IMR-90 (cell line): Measurements from ENCODE around the gene GRAMD2A. TPM values are rescaled to one million over a fixed set of nuclear protein-coding genes. Genes with fewer than 3 reads are reported as not detected.

Experiments used
- ATAC-seq: fragments of 200-7000 bp; cut with Tn5 transposase; 2 replicates; pipeline ENCODE4 v1.9.1; 2020; ENCODE audit warnings: low read depth, mild to moderate bottlenecking, moderate library complexity
- BruUV-seq: library from RNA; stranded (reverse); fragments of 400-500 nt; replicated peaks from 2 replicates; lab custom pipeline; 2021; lab: Mats Ljungman, UMichigan
- CTCF ChIA-PET: fragments of 300-600 bp; formaldehyde crosslinking; extraction: SDS; loops from one replicate; lab custom pipeline; 2021; ENCODE audit warnings: antibody characterized with exemption; lab: Yijun Ruan, JAX
- POLR2A ChIA-PET: fragments of 300-600 bp; sonication (Branson Sonifier 250); formaldehyde crosslinking; loops from one replicate; lab custom pipeline; 2022; ENCODE audit warnings: antibody characterized with exemption; ENCODE audit not compliant: unreplicated experiment; lab: Charles Lee
- DNase-seq: peaks from one replicate; pipeline ENCODE4 v3.0.0; 2013
- H2AFZ ChIP-seq: replicated peaks from 2 replicates; pipeline ENCODE3; 2013; ENCODE audit warnings: low read length, mild to moderate bottlenecking; ENCODE audit not compliant: poor library complexity
- H2AK5ac ChIP-seq: 2 replicates; pipeline ENCODE4 v1.6.1; 2013; ENCODE audit warnings: low read depth, low read length, inconsistent platforms
- H2AK9ac ChIP-seq: replicated peaks from 2 replicates; pipeline ENCODE3; 2013; ENCODE audit warnings: mild to moderate bottlenecking, low read depth, low read length, moderate library complexity; ENCODE audit not compliant: poor library complexity
- H2BK120ac ChIP-seq: 2 replicates; pipeline ENCODE4 v1.6.1; 2013; ENCODE audit warnings: low read depth, low read length, inconsistent platforms
- H2BK15ac ChIP-seq: 3 replicates; pipeline ENCODE4 v1.6.1; 2013; ENCODE audit warnings: low read depth, low read length, inconsistent platforms
- H2BK20ac ChIP-seq: 2 replicates; pipeline ENCODE4 v1.6.1; 2013; ENCODE audit warnings: low read depth, mild to moderate bottlenecking, inconsistent platforms, low read length, moderate library complexity
- H2BK5ac ChIP-seq: 2 replicates; pipeline ENCODE4 v1.6.1; 2013; ENCODE audit warnings: mild to moderate bottlenecking, low read depth, low read length, inconsistent platforms; ENCODE audit not compliant: poor library complexity, severe bottlenecking
- H3K14ac ChIP-seq: replicated peaks from 2 replicates; pipeline ENCODE4 v1.6.1; 2013; ENCODE audit warnings: low read depth, low read length, inconsistent platforms
- H3K18ac ChIP-seq: 2 replicates; pipeline ENCODE4 v1.6.1; 2013; ENCODE audit warnings: low read depth, low read length, control low read depth
- H3K23ac ChIP-seq: 2 replicates; pipeline ENCODE4 v1.6.1; 2013; ENCODE audit warnings: low read depth, low read length, inconsistent platforms
- H3K27ac ChIP-seq: 2 replicates; pipeline ENCODE4 v1.5.1; 2013; ENCODE audit warnings: mild to moderate bottlenecking, control low read depth, low read length; ENCODE audit not compliant: insufficient read depth
- H3K27me3 ChIP-seq: 2 replicates; pipeline ENCODE4 v1.6.1; 2013; ENCODE audit warnings: low read length; ENCODE audit not compliant: control insufficient read depth, insufficient read depth
- H3K36me3 ChIP-seq: 2 replicates; pipeline ENCODE4 v1.6.1; 2013; ENCODE audit warnings: low read length, mixed read lengths; ENCODE audit not compliant: control insufficient read depth, insufficient read depth
- H3K4ac ChIP-seq: 2 replicates; pipeline ENCODE4 v1.6.1; 2013; ENCODE audit warnings: low read depth, low read length, inconsistent platforms
- H3K4me1 ChIP-seq: 2 replicates; pipeline ENCODE4 v1.6.1; 2013; ENCODE audit warnings: low read length, mixed read lengths; ENCODE audit not compliant: control insufficient read depth, insufficient read depth
- H3K4me2 ChIP-seq: 2 replicates; pipeline ENCODE4 v1.6.1; 2013; ENCODE audit warnings: low read depth, mild to moderate bottlenecking, control low read depth, low read length, moderate library complexity
- H3K4me3 ChIP-seq: 2 replicates; pipeline ENCODE4 v1.5.1; 2013; ENCODE audit warnings: low read depth, mild to moderate bottlenecking, control low read depth, low read length, moderate library complexity; ENCODE audit not compliant: insufficient read depth
- H3K56ac ChIP-seq: 2 replicates; pipeline ENCODE4 v1.6.1; 2013; ENCODE audit warnings: low read length, inconsistent platforms; ENCODE audit not compliant: insufficient read depth; ENCODE audit errors: extremely low read depth
- H3K79me1 ChIP-seq, 2 experiments: 2 replicates each; pipeline ENCODE4 v1.6.1; 2013; ENCODE audit warnings: low read length in 2 of 2, inconsistent platforms in 1 of 2, low read depth in 1 of 2
- H3K9ac ChIP-seq: 2 replicates; pipeline ENCODE4 v1.6.1; 2013; ENCODE audit warnings: low read depth, low read length, control low read depth
- H3K9me1 ChIP-seq: 2 replicates; pipeline ENCODE4 v1.6.1; 2013; ENCODE audit warnings: low read length, inconsistent platforms; ENCODE audit not compliant: insufficient read depth
- H3K9me3 ChIP-seq: 2 replicates; pipeline ENCODE4 v1.6.1; 2013; ENCODE audit warnings: low read length; ENCODE audit not compliant: control insufficient read depth, insufficient read depth
- H4K20me1 ChIP-seq: 2 replicates; pipeline ENCODE4 v1.6.1; 2013; ENCODE audit warnings: low read length, inconsistent platforms; ENCODE audit not compliant: insufficient read depth
- H4K5ac ChIP-seq: 2 replicates; pipeline ENCODE4 v1.6.1; 2013; ENCODE audit warnings: mild to moderate bottlenecking, low read depth, low read length, control low read depth
- H4K8ac ChIP-seq, 2 experiments: 2 replicates each; pipeline ENCODE4 v1.6.1; 2013; ENCODE audit warnings: low read depth in 2 of 2, low read length in 2 of 2, control low read depth in 1 of 2, inconsistent platforms in 1 of 2
- H4K91ac ChIP-seq: 2 replicates; pipeline ENCODE4 v1.6.1; 2013; ENCODE audit warnings: low read depth, low read length, inconsistent platforms; ENCODE audit not compliant: insufficient read depth
- BHLHE40 ChIP-seq: fragments of 150-350 bp; IDR thresholded peaks from 2 replicates; pipeline ENCODE4 v1.6.1; 2016; ENCODE audit warnings: mild to moderate bottlenecking, low read depth, low read length
- CEBPB ChIP-seq: IDR thresholded peaks from 2 replicates; pipeline ENCODE4 v1.6.1; 2012; ENCODE audit warnings: low read depth, low read length, improper control_type of control experiment
- CHD1 ChIP-seq: IDR thresholded peaks from 2 replicates; pipeline ENCODE4 v1.6.1; 2012; ENCODE audit warnings: low read depth, low read length, improper control_type of control experiment
- CTCF ChIP-seq: conservative IDR thresholded peaks from 2 replicates; pipeline ENCODE4 v1.5.1; 2012; ENCODE audit warnings: mild to moderate bottlenecking, low read depth, low read length, improper control_type of control experiment
- ELK1 ChIP-seq: fragments of 150-350 bp; IDR thresholded peaks from 2 replicates; pipeline ENCODE4 v1.6.1; 2016; ENCODE audit warnings: low read depth, mild to moderate bottlenecking, low read length, moderate library complexity, borderline replicate concordance
- FOS ChIP-seq: fragments of 150-350 bp; IDR thresholded peaks from 2 replicates; pipeline ENCODE4 v1.6.1; 2016; ENCODE audit warnings: low read depth, low read length
- MAFK ChIP-seq: IDR thresholded peaks from 2 replicates; pipeline ENCODE4 v1.6.1; 2012; ENCODE audit warnings: low read depth, low read length, improper control_type of control experiment
- MAZ ChIP-seq: IDR thresholded peaks from 2 replicates; pipeline ENCODE4 v1.6.1; 2012; ENCODE audit warnings: low read depth, mild to moderate bottlenecking, low read length, improper control_type of control experiment, moderate library complexity, borderline replicate concordance
- MXI1 ChIP-seq: IDR thresholded peaks from 2 replicates; pipeline ENCODE4 v1.6.1; 2012; ENCODE audit warnings: low read depth, mild to moderate bottlenecking, low read length, moderate library complexity, borderline replicate concordance
- NFE2L2 ChIP-seq: fragments of 150-350 bp; IDR thresholded peaks from 2 replicates; pipeline ENCODE4 v1.6.1; 2016; ENCODE audit warnings: low read depth, mild to moderate bottlenecking, low read length
- POLR2A ChIP-seq: IDR thresholded peaks from 2 replicates; pipeline ENCODE4 v1.6.1; 2012; ENCODE audit warnings: mild to moderate bottlenecking, low read depth, low read length
- RAD21 ChIP-seq: IDR thresholded peaks from 2 replicates; pipeline ENCODE4 v1.6.1; 2012; ENCODE audit warnings: low read length, improper control_type of control experiment
- RFX5 ChIP-seq: IDR thresholded peaks from 2 replicates; pipeline ENCODE4 v1.8.0; 2012; ENCODE audit warnings: low read depth, mild to moderate bottlenecking, low read length, moderate library complexity
- SMC3 ChIP-seq: fragments of 150-350 bp; IDR thresholded peaks from 2 replicates; pipeline ENCODE4 v1.6.1; 2016; ENCODE audit warnings: low read depth, mild to moderate bottlenecking, antibody characterized with exemption, low read length, moderate library complexity
- USF2 ChIP-seq: fragments of 150-350 bp; IDR thresholded peaks from 2 replicates; pipeline ENCODE4 v1.6.1; 2017; ENCODE audit warnings: mild to moderate bottlenecking, antibody characterized with exemption, low read length, low read depth
- WGBS, 2 experiments: methylation state at CpG; one replicate each; pipeline versions ENCODE4 v1.1.5 to v1.1.7; 2013; ENCODE audit warnings: missing lambda C conversion rate in 2 of 2; ENCODE audit not compliant: insufficient read length in 1 of 2; ENCODE audit errors: extremely low coverage in 2 of 2; 5-methylcytosine and 5-hydroxymethylcytosine counted together
- dilution Hi-C: fragments of 300-500 bp; cut with HindIII; formaldehyde crosslinking; loops from one replicate; pipeline ENCODE4 v1.14.3; 2018; ENCODE audit warnings: low sequenced_read_pairs; ENCODE audit not compliant: unreplicated experiment
- in situ Hi-C: fragments of 300-500 bp; cut with MboI; formaldehyde crosslinking; loops from 3 replicates; pipeline ENCODE4 v1.14.3; 2019; ENCODE audit warnings: low sequenced_read_pairs, inconsistent platforms, mixed read lengths
- intact Hi-C: fragments of 100-400 bp; cut with micrococcal nuclease; formaldehyde crosslinking; loops from 2 replicates; pipeline ENCODE4 v1.10.0; 2022
- polyA plus RNA-seq, 3 experiments: library from polyadenylated mRNA; depleted of rRNA; stranded (reverse); fragments of >200 nt; gene quantifications; 2 replicates each; pipeline ENCODE4 v1.2.3, GENCODE V29; 2012; ENCODE audit warnings: low replicate concordance in 1 of 3
- total RNA-seq: library from RNA; depleted of rRNA; stranded (reverse); fragments of >200 nt; gene quantifications from 2 replicates; pipeline ENCODE4 v1.2.3, GENCODE V29; 2012

GRAMD2A gene
- total and polyA plus RNA-seq, 2 of the 4 experiments (the other 2 are of a cell fraction): 0.14 to 0.18 TPM

- no peak overlapping the region for H2AK9ac ChIP-seq
- intact Hi-C loops: no loop called here
- TF ChIP-seq RAD21: no peak
- no peak for TF ChIP-seq MXI1
- TF ChIP-seq NFE2L2: no peak
- no peak for TF ChIP-seq CHD1
- TF ChIP-seq MAZ: no peak
- TF ChIP-seq BHLHE40: no peak
- no peak for TF ChIP-seq USF2
- TF ChIP-seq RFX5: no peak
- no peak for TF ChIP-seq CEBPB
- TF ChIP-seq ELK1: no peak
- TF ChIP-seq SMC3: no peak
- no peak for TF ChIP-seq MAFK
- TF ChIP-seq FOS: no peak
- no peak for TF ChIP-seq CTCF
- no peak for TF ChIP-seq POLR2A
- no peak overlapping the region for H3K4me2 ChIP-seq
- H3K4me3 ChIP-seq: no peak overlapping the region
- ChIA-PET POLR2A (no interaction called here), CTCF (no interaction called here)
- no peaks in the 10 kb centered on the region for H4K20me1 ChIP-seq
- DNase-seq (no peak), ATAC-seq (no peak)
- H2AK5ac ChIP-seq: no peak overlapping the region
- H2BK15ac ChIP-seq: no peak overlapping the region
- no peaks in the 10 kb centered on the region for H3K4me1 ChIP-seq
- no TSS peak for BruUV-seq
- dilution Hi-C loops: no loop called here
- no peaks in the 10 kb centered on the region for H3K27me3 ChIP-seq
- no peaks in the 10 kb centered on the region for H3K9me3 ChIP-seq
- H3K18ac ChIP-seq: no peak overlapping the region
- no peaks in the 10 kb centered on the region for H3K36me3 ChIP-seq
- H2BK120ac ChIP-seq: no peak overlapping the region
- 0 out of 2 replicates have a peak, but pooled peaks cover 3% of the 10 kb centered on the region for H3K9me1 ChIP-seq
- no peak overlapping the region for H4K5ac ChIP-seq
- no peak overlapping the region for H3K4ac ChIP-seq
- no peak overlapping the region for H2BK5ac ChIP-seq
- H4K8ac ChIP-seq: no peak overlapping the region
- WGBS, 2 experiments: no CpG with 5 or more reads among the region's 1 CpG
- in situ Hi-C loops: no loop called here
- H2BK20ac ChIP-seq: no peak overlapping the region
- H3K14ac ChIP-seq: no peak overlapping the region
- no peak overlapping the region for H3K9ac ChIP-seq
- H3K56ac ChIP-seq: no peak overlapping the region
- H3K23ac ChIP-seq: no peak overlapping the region
- peaks cover 0 to 1% of the 10 kb centered on the region in 2 experiments; a peak in 3 of 4 replicates for H3K79me1 ChIP-seq
- H4K91ac ChIP-seq: no peak overlapping the region
- no peak overlapping the region for H2AFZ ChIP-seq
- H3K27ac ChIP-seq: no peak overlapping the region
These were observed 73.4 kb downstream of the GRAMD2A start for GRCh38 chr15:72124218-72124617.
